Neuronal stem cell (in vitro differentiated cells): ENCODE data around the gene ADISSP.

Source experiments
- DNase-seq: peaks from one replicate; pipeline ENCODE4 v3.0.0-alpha.2; 2013; ENCODE audit warnings: low spot score
- H2AFZ ChIP-seq: one replicate; pipeline ENCODE4 v1.6.1; 2013; ENCODE audit warnings: mild to moderate bottlenecking, low read length, inconsistent platforms
- H2AK5ac ChIP-seq: 2 replicates; pipeline ENCODE4 v1.6.1; 2013; ENCODE audit warnings: low read depth, mild to moderate bottlenecking, inconsistent platforms, low read length, moderate library complexity, mixed read lengths
- H2BK120ac ChIP-seq: 2 replicates; pipeline ENCODE4 v1.6.1; 2013; ENCODE audit warnings: low read depth, mild to moderate bottlenecking, inconsistent platforms, low read length, moderate library complexity, mixed read lengths
- H2BK12ac ChIP-seq: one replicate; pipeline ENCODE4 v1.6.1; 2013; ENCODE audit warnings: low read length, inconsistent platforms
- H2BK15ac ChIP-seq: 2 replicates; pipeline ENCODE4 v1.6.1; 2013; ENCODE audit warnings: mild to moderate bottlenecking, low read length, inconsistent platforms, mixed read lengths
- H2BK5ac ChIP-seq: one replicate; pipeline ENCODE4 v1.6.1; 2013; ENCODE audit warnings: inconsistent platforms, mild to moderate bottlenecking, low read length, moderate library complexity
- H3K14ac ChIP-seq: one replicate; pipeline ENCODE4 v1.6.1; 2013; ENCODE audit warnings: low read length, inconsistent platforms
- H3K18ac ChIP-seq: 2 replicates; pipeline ENCODE4 v1.6.1; 2013; ENCODE audit warnings: low read length, inconsistent platforms
- H3K23ac ChIP-seq: 2 replicates; pipeline ENCODE4 v1.6.1; 2013; ENCODE audit warnings: low read depth, mild to moderate bottlenecking, mixed read lengths, low read length, inconsistent platforms; ENCODE audit not compliant: poor library complexity
- H3K27ac ChIP-seq: replicated peaks from 3 replicates; pipeline ENCODE4 v1.5.1; 2013; ENCODE audit warnings: low read length, inconsistent platforms
- H3K27me3 ChIP-seq, 3 experiments: 2 replicates each; pipeline ENCODE4 v1.6.1; 2013; ENCODE audit warnings: low read length in 3 of 3, mild to moderate bottlenecking in 2 of 3, inconsistent platforms in 1 of 3, low read depth in 1 of 3, mixed read lengths in 1 of 3, moderate library complexity in 1 of 3; ENCODE audit not compliant: control insufficient read depth in 3 of 3, insufficient read depth in 3 of 3
- H3K36me3 ChIP-seq, 2 donors: replicated peaks in 1 of 2; 2 replicates each; pipeline ENCODE4 v1.6.1; 2013; ENCODE audit warnings: low read length in 2 of 2; ENCODE audit not compliant: control insufficient read depth in 2 of 2, insufficient read depth in 2 of 2
- H3K4ac ChIP-seq: 2 replicates; pipeline ENCODE4 v1.6.1; 2013; ENCODE audit warnings: inconsistent platforms, mild to moderate bottlenecking, low read length, moderate library complexity
- H3K4me1 ChIP-seq, 2 donors: 1 replicate in 1 of 2; 2 replicates in 1 of 2; pipeline ENCODE4 v1.6.1; 2013; ENCODE audit warnings: low read length in 2 of 2, low read depth in 1 of 2; ENCODE audit not compliant: control insufficient read depth in 2 of 2, insufficient read depth in 1 of 2
- H3K4me2 ChIP-seq: one replicate; pipeline ENCODE4 v1.6.1; 2013; ENCODE audit warnings: mild to moderate bottlenecking, low read length, inconsistent platforms; ENCODE audit not compliant: insufficient read depth, poor library complexity, severe bottlenecking
- H3K4me3 ChIP-seq, 2 donors: 2 replicates each; pipeline ENCODE4 v1.5.1; 2013; ENCODE audit warnings: low read length in 2 of 2, mild to moderate bottlenecking in 2 of 2, inconsistent platforms in 1 of 2, moderate library complexity in 1 of 2
- H3K79me1 ChIP-seq: one replicate; pipeline ENCODE4 v1.6.1; 2013; ENCODE audit warnings: low read depth, mild to moderate bottlenecking, inconsistent platforms, low read length, moderate library complexity
- H3K9ac ChIP-seq: one replicate; pipeline ENCODE4 v1.6.1; 2013; ENCODE audit warnings: mild to moderate bottlenecking, low read depth, low read length, inconsistent platforms; ENCODE audit not compliant: poor library complexity
- H3K9me3 ChIP-seq, 2 donors: replicated peaks in 1 of 2; 2 replicates each; pipeline versions ENCODE3 to v1.6.1; 2013; ENCODE audit warnings: low read length in 2 of 2, mild to moderate bottlenecking in 2 of 2, inconsistent platforms in 1 of 2, low read depth in 1 of 2, mixed read lengths in 1 of 2, moderate library complexity in 1 of 2; ENCODE audit not compliant: control insufficient read depth in 2 of 2, insufficient read depth in 1 of 2
- H4K8ac ChIP-seq: one replicate; pipeline ENCODE4 v1.6.1; 2013; ENCODE audit warnings: low read depth, mild to moderate bottlenecking, inconsistent platforms, low read length, moderate library complexity
- H4K91ac ChIP-seq: one replicate; pipeline ENCODE4 v1.6.1; 2013; ENCODE audit warnings: low read length, low read depth, mild to moderate bottlenecking, inconsistent platforms; ENCODE audit not compliant: poor library complexity
- WGBS, 2 donors: extraction: QIAGEN DNeasy Blood & Tissue Kit; methylation state at CpG; one replicate each; pipeline ENCODE4 v1.1.7; 2013; ENCODE audit warnings: missing lambda C conversion rate in 2 of 2, mixed read lengths in 1 of 2; ENCODE audit not compliant: insufficient read length in 2 of 2, insufficient replicate concordance in 1 of 2; ENCODE audit errors: extremely low coverage in 2 of 2; 5-methylcytosine and 5-hydroxymethylcytosine counted together

Gene ADISSP

GRCh38 chr20:3734111-3734843 lies 33.3 kb downstream of the ADISSP start:
- no CpG with 5 or more reads among the region's 12 CpGs for WGBS, 2 donors
- Histone ChIP-seq H4K8ac (no peak overlapping the region), H2BK120ac (no peak overlapping the region), H3K4me2 (no peak overlapping the region), H3K4me3 (no peak overlapping the region), H3K23ac (no peak overlapping the region), H2AK5ac (peak overlapping the region; percentile 65), H3K4ac (no peak overlapping the region), H3K14ac (no peak overlapping the region), H2AFZ (peak overlapping the region; percentile 33), H4K91ac (no peak overlapping the region), H3K9me3 (no peaks in the 10 kb centered on the region), H2BK5ac (no peak overlapping the region), H2BK15ac (no peak overlapping the region), H3K27me3 (peaks cover 0 to 35% (median 12%) of the 10 kb centered on the region in 3 experiments), H3K27ac (no peak overlapping the region), H3K36me3 (no peaks in the 10 kb centered on the region), H3K79me1 (no peaks in the 10 kb centered on the region), H3K18ac (no peak overlapping the region), H3K4me1 (peaks cover 9 to 12% of the 10 kb centered on the region in 2 donors), H3K9ac (no peak overlapping the region), H2BK12ac (no peak overlapping the region)
- DNase-seq: no peak

- Histone ChIP-seq H3K27ac (no peak overlapping the region), H3K18ac (peak overlapping the region; percentile 89), H3K23ac (peak overlapping the region; percentile 74), H3K79me1 (no peaks in the 10 kb centered on the region), H2BK12ac (peak overlapping the region; percentile 78), H2AK5ac (peak overlapping the region; percentile 96), H2BK120ac (peak overlapping the region; percentile 5), H3K4me1 (peaks cover 4 to 6% of the 10 kb centered on the region in 2 donors), H2BK15ac (peak overlapping the region; percentile 93), H3K4me3 (no peak overlapping the region), H3K4me2 (no peak overlapping the region), H4K8ac (no peak overlapping the region), H3K4ac (no peak overlapping the region), H2BK5ac (no peak overlapping the region), H2AFZ (peak overlapping the region; percentile 36), H4K91ac (no peak overlapping the region), H3K14ac (peak overlapping the region; percentile 1), H3K27me3 (peaks cover 0 to 40% (median 12%) of the 10 kb centered on the region in 3 experiments), H3K9me3 (no peaks in the 10 kb centered on the region), H3K9ac (peak overlapping the region; percentile 16), H3K36me3 (no peaks in the 10 kb centered on the region)
- no CpG with 5 or more reads among the region's 20 CpGs for WGBS, 2 donors
- DNase-seq: no peak
Measured at GRCh38 chr20:3733119-3733995, 34.2 kb downstream of the ADISSP start.

- Histone ChIP-seq H3K9me3 (no peaks in the 10 kb centered on the region), H4K91ac (peak within 1 kb of the TSS; percentile 65), H3K27me3 (peaks cover 0 to 44% (median 12%) of the 10 kb centered on the region in 3 experiments), H4K8ac (peak within 1 kb of the TSS; percentile 95), H3K9ac (peak within 1 kb of the TSS; percentile 16), H2BK5ac (no peak within 1 kb of the TSS), H3K79me1 (no peaks in the 10 kb centered on the region), H2AFZ (peak within 1 kb of the TSS; percentile 47), H3K23ac (peak within 1 kb of the TSS; percentile 74), H3K4me1 (peaks cover 4 to 8% of the 10 kb centered on the region in 2 donors), H3K36me3 (no peaks in the 10 kb centered on the region), H3K4me3 (no peak within 1 kb of the TSS), H2BK12ac (peak within 1 kb of the TSS; percentile 78), H2AK5ac (peak within 1 kb of the TSS; percentile 96), H3K18ac (peak within 1 kb of the TSS; percentile 89), H3K4me2 (peak within 1 kb of the TSS; percentile 56), H2BK15ac (peak within 1 kb of the TSS; percentile 93), H3K14ac (peak within 1 kb of the TSS; percentile 1), H2BK120ac (peak within 1 kb of the TSS; percentile 5), H3K27ac (no peak within 1 kb of the TSS), H3K4ac (no peak within 1 kb of the TSS)
- no peak for DNase-seq
- WGBS, 2 donors: no CpG with 5 or more reads among the region's 67 CpGs
Measured at GRCh38 chr20:3732327-3733118, 35.0 kb downstream of the ADISSP start, which contains the start of gene HSPA12B. Gene HSPA12B, plus strand, starts transcription at chr20:3732685. Its CDS starts 5,990 bp downstream, at chr20:3738675.
